ENCODE data around the gene ARID3C.

The ARID3C gene

DNA sequence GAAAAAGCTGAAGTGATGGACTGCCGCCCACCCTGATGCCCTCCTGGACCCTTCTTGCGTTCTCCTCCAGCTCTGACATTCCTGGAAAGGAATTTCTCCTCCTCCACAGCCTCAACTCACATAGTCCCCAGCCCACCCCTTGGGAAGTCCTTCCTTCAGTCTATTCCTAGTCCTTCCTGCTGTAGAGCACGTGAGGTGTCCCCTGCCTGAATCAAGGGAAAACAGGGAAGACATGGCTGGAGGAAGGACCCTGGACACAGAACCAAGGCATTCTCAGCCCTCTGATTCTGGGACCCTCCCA is 3.7 kb downstream of the ARID3C start:
- DNase-seq = no peak

GRCh38 chr9:34624475-34625185 is 4.2 kb downstream of the ARID3C start:
- DNase-seq = no peak

DNA sequence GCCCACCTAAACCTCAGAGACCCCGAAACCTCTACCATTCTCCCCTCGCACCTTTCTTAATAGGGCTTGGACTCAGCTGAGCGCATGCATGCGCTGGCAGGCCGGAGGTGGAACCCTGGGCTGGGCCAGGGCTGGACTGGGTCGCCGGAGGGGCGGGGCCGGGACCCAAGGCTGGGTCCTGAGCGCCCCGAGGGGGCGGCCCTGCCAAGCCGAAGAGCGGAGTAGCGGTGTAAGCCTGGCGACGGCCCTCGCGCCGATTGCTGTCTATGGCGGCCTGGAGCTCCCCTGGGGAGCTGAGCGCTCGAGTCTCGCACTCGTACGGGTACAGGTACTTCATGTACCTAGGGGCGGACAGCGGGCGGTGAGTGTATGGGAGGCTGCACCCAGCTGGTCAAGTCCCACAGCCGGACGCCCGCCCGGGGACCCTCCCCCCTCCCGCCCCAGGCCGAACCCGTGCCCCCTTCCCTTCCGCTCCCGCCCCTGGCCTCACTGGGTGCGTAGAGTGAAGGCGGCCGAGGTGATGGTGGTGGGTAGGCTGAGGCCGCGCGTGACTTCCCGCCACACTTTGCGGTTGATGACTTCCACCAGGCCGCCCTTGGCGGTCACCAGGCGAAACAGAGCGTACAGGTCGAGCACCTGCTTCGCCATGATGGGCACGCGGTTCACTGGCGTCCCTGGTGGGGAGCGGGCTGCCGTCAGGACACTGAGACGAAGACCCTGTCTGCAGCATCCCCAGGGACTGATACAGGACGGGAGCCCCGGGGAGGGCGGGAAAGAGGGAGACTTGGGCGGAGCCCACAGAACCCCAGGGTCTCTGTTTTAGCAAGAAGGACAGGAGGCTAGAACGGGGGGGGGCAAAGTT is 5.3 kb downstream of the ARID3C start:
- DNase-seq = no peak

DNA sequence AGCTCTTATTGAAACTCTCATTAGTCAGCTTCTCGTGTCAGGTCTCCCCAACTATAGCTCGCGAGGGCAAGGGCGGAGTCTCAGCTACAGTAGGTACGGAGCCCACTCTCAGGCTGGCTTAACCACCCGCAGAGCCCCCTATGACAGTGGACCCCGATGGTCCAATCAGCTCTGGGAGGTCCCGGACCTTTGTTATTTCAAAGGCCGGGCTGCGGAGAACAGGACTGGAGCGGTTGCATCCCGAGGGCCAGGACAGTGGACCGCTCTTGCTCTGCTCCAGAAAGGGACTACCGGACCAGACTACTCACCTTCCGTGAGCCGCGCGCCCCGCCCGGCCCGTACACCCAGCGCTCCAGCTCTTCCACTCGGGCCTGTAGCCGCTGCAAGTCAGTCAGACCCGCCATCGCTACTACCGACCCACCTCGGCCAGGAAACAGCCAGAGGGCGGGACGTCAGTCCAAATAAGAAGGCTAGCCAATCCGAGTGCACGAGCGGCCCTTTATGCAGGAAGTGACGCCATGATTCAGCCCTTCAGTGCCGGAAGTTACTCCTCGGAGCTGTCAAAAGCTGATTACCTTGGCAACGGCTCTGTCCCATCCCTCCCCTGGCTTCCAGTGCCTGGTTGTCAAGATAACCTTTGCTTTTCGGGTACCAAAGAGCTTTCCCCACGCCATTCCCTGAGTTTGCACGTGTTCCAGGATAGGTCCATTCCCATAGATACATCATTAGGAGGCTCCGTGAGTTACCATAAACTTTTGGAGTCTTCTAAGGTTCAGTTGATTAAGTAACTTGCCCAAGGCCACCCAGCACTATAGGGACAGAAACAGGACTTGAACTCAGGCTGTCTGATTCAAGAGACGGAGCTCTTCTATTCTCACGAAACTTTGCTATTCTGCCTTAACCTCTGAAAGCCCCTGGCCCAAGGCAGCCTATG is 8.5 kb downstream of the ARID3C start, which contains the start of gene DCTN3:
DCTN3 (minus strand) TSS at position 435 of the 934 bp plus-strand sequence; CDS start at position 404, 31 bp downstream.
- DNase-seq = peak; percentile 97

DNA sequence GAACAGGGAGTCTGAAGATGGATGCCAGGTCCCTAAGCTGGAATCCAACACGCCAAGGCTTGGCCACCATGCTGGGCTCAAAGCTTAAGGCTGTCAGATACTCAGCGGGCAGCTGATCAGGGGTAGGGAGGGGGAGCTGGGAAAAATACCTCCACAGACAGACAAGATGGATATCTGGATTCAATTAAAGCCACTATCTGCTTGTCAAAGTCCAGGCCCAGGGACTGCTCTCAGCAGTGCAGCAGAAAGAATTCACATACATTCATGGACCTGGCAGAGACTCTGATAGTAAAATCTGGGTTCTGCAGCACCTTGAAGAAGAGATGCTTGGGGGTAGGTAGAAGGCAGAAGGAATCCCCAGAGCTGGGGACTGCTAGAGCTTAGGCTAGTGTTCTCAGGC is 13.7 kb downstream of the ARID3C start:
- no peak for DNase-seq

DNA sequence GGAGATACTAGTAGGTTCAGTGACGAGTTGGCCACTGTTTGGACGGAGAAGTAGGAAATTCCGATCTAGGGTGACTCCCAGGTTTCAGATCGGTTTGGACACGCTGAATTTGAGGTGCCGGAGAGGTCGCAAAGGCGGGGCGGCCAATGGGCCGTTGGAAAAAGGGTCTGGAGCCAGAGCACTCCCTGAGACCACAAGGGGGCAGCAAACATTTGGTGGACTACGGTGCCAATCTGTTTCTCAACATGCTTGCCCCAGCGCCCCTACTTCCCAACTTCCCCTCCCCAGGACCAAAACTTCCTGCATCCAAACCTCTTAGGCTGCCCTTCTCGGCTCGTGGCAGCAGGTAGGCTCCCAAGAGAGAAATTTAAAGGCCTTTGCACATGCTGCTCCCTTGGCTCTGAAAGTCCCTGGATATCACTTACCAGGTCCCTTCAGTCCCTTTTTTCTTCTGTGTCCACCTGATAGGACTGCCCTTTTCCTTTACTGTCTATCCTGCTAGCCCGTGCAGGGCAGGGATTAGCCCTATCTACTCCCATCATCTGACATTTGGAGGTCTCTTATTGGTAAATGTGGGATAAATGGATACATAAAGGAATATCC is 16.0 kb downstream of the ARID3C start:
- peak; percentile 79 for DNase-seq

DNA sequence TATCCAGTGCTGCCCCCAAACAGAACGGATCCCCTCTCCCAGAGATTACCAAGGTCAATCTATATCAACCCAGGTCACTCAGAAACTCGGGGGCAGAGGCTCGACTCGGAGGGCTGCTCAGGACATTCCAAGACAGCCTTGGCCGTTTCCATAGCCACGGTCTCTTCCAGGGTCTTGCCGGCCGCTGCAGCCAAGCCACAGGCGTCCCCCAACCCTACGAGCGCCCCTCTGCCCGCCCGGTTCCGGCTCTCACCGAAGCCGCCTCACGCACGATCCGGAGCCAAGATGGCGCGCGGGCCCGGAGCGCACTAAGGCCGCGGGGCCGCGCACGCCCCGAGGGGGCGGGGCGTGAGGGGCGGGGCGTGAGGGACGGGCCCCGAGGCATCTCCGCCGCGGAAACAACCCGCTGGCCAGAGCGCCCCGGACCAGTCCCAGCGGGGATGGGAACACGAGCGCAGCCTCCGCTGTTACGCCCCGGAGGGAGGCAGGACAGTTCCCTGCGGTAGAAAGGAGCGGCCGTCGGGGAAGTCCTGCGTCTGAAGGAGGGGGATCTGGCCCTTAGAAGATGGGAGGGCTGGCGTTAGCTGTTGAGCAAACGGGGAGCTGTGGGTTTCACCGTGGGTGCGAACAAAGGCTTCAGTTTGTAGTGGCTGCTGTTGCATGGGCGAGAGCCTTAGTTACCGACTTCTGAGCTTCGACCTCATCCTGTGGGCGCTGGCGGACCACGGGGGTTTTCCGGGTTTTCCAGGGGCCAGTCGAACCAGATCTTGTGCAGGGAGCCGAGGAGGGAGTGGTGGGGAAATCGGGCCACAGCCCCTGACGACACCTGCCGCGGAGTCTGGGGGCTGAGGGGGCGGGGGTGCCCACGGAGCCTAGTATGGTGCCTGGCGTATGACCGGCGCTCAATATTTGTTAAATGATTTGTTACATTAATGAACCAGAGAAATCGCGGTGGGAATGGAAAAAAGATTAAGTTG is 16.8 kb downstream of the ARID3C start, which contains the start of gene RPP25L:
RPP25L (minus strand) TSS at position 287 of the 977 bp plus-strand sequence. CDS start 801 bp downstream, outside the sequence.
- peak; percentile 82 for DNase-seq

DNA sequence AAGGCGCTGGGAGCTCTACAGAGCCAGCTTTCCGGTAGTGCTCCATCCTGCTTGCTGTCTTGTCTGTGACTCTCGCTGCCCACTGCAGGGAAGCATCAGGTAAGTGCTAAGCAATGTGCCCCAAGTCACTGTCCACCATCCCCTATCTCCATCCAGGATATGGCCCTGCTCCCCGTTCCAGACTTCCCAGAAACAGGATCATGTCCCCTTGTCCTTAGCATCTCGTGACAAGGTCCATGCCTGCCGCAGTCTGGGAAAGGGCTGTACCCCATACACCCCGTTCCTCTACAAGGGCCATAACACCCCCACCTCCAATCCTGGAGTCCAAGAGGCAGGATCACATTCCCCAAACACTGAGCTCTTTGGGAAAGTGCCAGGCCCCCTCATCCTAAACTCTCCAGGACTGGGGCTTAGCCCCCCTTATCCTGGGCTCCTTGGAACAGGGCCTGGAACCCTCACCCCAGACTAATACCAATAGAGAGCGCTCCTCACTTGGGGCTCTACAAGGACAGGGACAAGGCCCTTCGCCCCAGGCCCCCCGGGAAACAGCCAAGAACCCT is 17.5 kb downstream of the ARID3C start:
- DNase-seq = no peak

- no peak for DNase-seq
Measured at GRCh38 chr9:34610434-34611206, 18.2 kb downstream of the ARID3C start.

DNA sequence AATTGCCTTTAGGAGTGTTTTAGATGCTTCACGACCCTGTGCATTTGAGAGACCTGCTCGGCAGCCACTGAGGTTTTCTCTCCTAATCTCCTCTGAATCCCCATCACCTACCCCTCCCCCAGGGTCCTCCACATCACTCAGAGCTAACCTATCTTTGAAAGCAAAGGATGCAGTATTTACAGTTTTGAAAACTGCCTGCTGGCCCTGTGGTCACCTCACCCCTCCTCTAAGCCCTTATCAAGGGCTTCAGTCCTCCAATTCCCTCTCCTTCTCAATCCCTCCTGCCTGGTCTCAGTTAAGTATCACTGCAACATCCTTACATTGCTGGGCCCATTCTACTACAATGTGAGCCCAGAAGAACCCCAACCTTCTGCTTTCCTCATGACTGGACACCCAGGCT is 21.5 kb downstream of the ARID3C start:
- no peak for DNase-seq

GRCh38 chr9:34606905-34607304 is 22.0 kb downstream of the ARID3C start:
- no peak for DNase-seq

DNA sequence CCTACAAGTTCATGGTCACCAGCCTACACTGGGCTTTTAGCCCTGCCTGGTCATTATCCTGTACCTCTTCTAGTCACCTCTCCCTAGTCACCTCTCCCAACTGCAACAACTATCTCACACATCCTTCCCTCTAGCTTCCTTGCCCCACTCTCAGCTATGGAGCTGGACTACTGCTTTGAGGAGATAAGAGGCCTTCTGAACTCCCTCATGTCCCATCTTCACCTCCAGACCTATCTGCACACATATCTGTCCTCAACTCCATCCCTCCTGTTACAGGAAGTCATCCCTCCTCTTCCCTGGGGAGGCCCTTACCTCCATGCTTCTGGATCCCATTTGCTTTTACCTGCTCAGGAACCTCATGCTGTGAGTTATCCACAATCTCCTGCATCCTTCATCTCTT is 22.7 kb downstream of the ARID3C start:
- DNase-seq = no peak

GRCh38 chr9:34603610-34604231 is 25.1 kb downstream of the ARID3C start:
- peak; percentile 72 for DNase-seq

- no peak for DNase-seq
Measured at GRCh38 chr9:34601937-34602573, 26.8 kb downstream of the ARID3C start.

DNA sequence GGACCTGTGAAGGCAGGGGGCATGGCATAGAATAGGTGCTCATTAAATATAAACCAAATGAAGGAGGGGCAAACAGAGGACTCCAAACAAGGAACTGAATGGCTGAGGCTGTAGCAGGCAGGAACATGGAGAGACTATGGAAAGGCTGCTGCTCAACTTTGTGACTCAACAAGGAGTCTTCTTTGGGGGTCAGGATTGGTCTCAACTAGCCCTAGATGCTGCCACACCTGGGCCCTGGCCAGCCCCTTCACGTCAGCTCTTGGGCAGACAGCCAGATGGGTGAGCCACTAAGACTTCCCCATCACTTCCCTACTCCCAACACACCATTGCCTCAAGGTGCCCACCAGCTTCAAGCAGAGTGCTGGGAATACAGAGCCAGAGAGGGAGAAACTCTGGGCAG is 28.0 kb downstream of the ARID3C start:
- no peak for DNase-seq

DNA sequence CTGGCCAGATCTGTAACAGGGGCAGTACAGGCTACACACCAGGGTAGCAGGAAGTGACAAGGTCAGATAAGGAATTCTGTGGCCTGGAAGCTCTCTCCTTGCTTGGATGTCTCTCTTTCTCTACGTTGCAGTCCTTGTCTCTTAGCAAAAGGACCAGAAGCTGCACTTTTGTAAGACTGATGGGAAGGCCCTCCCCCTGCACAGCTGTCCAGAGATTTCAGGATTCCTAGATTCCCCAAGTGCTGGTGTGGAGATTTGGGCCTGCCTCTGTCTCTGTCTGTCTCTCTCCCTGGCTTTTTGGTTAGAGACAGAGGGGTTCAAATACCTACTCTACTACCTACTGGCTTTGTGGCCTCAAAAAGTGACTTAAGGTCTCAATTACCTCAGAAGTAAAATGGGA is 29.3 kb downstream of the ARID3C start:
- DNase-seq = no peak

DNA sequence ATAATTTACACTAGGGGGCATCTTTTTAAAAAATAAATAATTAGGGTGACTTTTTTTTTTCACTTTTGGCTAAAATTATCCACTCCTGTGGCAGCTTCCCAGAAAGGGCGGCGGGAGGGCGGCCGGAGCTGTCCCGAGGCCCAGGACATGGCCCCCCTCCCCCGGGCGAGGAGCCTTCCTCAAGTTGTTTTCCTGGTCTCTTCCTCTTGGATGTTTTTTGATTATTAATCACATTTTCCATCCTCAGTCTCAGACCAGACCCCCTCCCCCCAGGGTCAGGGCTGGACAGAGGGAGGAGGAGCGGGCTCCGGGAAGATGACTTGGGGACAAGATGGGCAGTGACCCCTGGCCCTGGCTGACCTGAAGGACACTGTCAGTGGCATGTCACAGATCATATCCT is 34.7 kb downstream of the ARID3C start:
- DNase-seq = no peak

- DNase-seq = no peak
Measured at GRCh38 chr9:34592895-34593601, 35.8 kb downstream of the ARID3C start.

Data from COR-L47 (cell line).